ENCODE measurements around the gene TBL1XR1.

DNA sequence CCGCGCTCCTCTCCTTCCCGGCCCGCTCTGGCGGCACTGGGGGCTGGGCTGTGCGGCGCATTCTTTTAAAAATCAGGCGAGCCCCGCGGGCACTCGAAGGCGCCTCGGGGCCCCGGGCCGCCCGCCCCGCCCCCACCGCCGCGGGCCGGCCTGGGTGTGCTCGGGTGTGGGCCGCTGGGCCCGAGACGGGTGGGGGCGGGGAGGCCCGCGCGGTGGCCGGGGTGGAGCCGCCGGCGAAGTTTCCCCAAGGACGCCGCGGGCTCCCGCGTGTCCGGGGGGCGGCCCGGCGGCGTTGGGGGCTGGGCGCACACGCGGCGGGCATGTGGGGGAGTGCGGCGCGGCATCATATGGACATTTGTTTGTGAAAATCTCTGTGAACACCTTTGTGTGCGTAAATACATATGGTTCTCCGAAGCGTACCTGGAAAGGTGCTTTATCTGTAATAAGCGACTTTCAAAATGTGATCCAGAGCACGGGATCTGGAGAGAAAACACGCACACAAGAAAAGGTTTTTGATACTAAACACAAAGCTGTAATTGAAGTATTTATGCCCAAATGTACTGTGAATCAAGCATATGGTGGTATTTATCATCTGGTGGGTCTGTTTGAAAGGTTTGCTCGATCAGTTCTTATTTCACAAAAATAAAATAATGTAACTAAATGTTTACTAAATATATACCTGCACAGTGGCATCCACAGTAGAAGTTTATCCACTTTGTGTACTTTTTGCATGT lies 612 bp upstream of the TBL1XR1 start:
- TF ChIP-seq, protein P1, sequence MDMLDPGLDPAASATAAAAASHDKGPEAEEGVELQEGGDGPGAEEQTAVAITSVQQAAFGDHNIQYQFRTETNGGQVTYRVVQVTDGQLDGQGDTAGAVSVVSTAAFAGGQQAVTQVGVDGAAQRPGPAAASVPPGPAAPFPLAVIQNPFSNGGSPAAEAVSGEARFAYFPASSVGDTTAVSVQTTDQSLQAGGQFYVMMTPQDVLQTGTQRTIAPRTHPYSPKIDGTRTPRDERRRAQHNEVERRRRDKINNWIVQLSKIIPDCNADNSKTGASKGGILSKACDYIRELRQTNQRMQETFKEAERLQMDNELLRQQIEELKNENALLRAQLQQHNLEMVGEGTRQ (IDR thresholded peaks at IDR 0.05; ENCODE audit: low read length) = no peak
- TF ChIP-seq HDAC2 (IDR thresholded peaks at IDR 0.05; ENCODE audit: borderline replicate concordance in 1 of 2, low read depth in 2 of 2, low read length in 2 of 2) = no peak

Measured in H1 (cell line).